Measurements from ENCODE around the gene FXN. TPM values are rescaled to one million over a fixed set of nuclear protein-coding genes. Genes with fewer than 3 reads are reported as not detected.

The FXN gene
- total RNA-seq, 1 donor: 8.7 TPM

DNA sequence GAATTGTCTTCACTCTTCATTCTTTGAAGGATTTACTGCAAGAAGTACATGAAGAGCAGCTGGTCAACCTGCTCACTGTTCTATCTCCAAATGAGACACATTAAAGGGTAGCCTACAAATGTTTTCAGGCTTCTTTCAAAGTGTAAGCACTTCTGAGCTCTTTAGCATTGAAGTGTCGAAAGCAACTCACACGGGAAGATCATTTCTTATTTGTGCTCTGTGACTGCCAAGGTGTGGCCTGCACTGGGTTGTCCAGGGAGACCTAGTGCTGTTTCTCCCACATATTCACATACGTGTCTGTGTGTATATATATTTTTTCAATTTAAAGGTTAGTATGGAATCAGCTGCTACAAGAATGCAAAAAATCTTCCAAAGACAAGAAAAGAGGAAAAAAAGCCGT, 37.6 kb downstream of the FXN start:
- TF ChIP-seq, protein P1, sequence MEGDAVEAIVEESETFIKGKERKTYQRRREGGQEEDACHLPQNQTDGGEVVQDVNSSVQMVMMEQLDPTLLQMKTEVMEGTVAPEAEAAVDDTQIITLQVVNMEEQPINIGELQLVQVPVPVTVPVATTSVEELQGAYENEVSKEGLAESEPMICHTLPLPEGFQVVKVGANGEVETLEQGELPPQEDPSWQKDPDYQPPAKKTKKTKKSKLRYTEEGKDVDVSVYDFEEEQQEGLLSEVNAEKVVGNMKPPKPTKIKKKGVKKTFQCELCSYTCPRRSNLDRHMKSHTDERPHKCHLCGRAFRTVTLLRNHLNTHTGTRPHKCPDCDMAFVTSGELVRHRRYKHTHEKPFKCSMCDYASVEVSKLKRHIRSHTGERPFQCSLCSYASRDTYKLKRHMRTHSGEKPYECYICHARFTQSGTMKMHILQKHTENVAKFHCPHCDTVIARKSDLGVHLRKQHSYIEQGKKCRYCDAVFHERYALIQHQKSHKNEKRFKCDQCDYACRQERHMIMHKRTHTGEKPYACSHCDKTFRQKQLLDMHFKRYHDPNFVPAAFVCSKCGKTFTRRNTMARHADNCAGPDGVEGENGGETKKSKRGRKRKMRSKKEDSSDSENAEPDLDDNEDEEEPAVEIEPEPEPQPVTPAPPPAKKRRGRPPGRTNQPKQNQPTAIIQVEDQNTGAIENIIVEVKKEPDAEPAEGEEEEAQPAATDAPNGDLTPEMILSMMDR (IDR thresholded peaks at IDR 0.05; ENCODE audit: insufficient read depth, low read length): no peak

DNA sequence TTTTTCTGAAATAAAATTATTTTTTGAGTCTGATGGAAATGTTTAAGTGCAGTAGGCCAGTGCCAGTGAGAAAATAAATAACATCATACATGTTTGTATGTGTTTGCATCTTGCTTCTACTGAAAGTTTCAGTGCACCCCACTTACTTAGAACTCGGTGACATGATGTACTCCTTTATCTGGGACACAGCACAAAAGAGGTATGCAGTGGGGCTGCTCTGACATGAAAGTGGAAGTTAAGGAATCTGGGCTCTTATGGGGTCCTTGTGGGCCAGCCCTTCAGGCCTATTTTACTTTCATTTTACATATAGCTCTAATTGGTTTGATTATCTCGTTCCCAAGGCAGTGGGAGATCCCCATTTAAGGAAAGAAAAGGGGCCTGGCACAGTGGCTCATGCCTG, 39.2 kb downstream of the FXN start:
- TF ChIP-seq, protein P1 (IDR thresholded peaks at IDR 0.05; ENCODE audit: insufficient read depth, low read length): no peak
- no peak for DNase-seq (ENCODE audit: low read depth)
- H3K4me3 ChIP-seq (ENCODE audit: low read depth, low read length): no peak overlapping the region

More for the DNA sequence above, 37.6 kb downstream of the FXN start:
- no peak overlapping the region for H3K4me3 ChIP-seq (ENCODE audit: low read depth, low read length)
- DNase-seq (ENCODE audit: low read depth): no peak

DNA sequence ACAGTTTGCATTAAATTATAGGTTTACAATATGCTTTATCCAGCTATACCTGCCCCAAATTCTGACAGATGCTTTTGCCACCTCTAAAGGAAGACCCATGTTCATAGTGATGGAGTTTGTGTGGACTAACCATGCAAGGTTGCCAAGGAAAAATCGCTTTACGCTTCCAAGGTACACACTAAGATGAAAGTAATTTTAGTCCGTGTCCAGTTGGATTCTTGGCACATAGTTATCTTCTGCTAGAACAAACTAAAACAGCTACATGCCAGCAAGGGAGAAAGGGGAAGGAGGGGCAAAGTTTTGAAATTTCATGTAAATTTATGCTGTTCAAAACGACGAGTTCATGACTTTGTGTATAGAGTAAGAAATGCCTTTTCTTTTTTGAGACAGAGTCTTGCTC, 41.0 kb downstream of the FXN start:
- DNase-seq (ENCODE audit: low read depth): peak; percentile 84
- TF ChIP-seq, protein P1 (IDR thresholded peaks at IDR 0.05; ENCODE audit: insufficient read depth, low read length): no peak
- no peak overlapping the region for H3K4me3 ChIP-seq (ENCODE audit: low read depth, low read length)

DNA sequence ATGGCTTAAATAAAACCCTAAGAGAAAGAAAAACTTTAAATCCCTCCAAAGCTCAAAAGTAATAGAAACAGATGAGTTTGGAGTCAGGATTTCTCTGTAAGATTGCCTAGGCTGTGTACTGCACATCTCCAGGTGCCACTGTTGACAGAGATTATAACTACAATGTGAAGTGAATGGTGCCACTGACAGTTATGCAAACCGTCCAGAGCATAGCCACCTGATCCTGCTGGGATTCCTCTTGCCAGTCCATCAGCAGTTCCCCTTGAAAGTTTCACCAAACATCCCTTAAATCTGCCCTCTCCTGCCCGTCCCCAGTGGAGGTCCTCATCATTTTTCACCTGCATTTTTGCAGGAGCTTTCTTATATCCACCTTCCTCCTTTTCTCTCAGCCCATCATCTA, 42.5 kb downstream of the FXN start:
- no peak overlapping the region for H3K4me3 ChIP-seq (ENCODE audit: low read depth, low read length)
- TF ChIP-seq, protein P1 (IDR thresholded peaks at IDR 0.05; ENCODE audit: insufficient read depth, low read length): no peak
- DNase-seq (ENCODE audit: low read depth): no peak

DNA sequence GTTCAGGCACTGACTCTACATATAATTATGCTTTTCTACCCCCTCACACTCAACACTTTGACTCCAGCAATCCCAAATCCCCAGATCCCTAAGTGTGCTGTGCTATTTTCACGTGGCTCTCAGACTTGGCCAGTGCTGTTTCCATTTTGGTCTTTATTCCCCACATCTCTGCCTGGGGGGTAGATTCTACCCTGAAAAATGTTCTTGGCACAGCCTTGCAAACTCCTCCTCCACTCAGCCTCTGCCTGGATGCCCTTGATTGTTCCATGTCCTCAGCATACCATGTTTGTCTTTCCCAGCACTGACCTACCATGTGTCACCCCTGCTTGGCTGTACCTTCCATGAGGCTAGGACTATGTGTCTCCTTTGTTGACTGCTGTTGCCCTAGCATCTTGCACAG, 43.0 kb downstream of the FXN start:
- TF ChIP-seq, protein P1 (IDR thresholded peaks at IDR 0.05; ENCODE audit: insufficient read depth, low read length): no peak
- DNase-seq (ENCODE audit: low read depth): peak; percentile 91
- no peak overlapping the region for H3K4me3 ChIP-seq (ENCODE audit: low read depth, low read length)

DNA sequence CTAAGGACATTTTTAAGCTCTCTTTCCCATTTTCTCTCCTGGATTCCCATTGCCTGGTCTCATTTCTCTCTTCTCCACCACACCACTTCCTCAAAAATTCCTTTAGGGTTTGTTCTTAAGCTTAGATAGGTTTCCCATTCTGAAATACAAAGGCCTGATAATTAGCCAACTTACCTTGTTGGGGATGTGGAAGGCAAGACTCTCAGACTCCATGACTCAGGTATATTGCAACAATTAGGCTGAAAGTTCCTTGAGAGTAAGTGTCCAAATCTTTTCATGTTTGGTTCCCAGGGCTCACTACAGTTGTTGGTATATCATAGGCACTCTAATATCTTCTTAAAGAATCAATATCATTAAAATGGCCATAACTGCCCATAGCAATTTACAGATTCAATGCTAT, 43.6 kb downstream of the FXN start:
- no peak for DNase-seq (ENCODE audit: low read depth)
- TF ChIP-seq, protein P1 (IDR thresholded peaks at IDR 0.05; ENCODE audit: insufficient read depth, low read length): no peak

DNA sequence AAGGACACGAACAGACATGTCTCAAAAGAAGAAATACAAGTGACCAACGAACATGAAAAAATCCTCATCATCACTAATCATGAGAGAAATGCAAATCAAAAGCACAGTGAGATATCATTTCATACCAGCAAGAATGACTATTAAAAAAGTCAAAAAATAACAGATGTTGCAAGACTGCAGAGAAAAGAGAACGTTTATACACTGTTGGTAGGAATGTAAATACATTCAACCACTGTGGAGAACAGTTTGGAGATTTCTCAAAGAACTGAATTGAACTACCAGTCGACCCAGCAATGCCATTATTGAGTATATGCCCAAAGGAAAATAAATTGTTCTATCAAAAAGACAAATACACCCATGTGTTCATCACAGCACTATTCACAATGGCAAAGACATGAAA, 45.7 kb downstream of the FXN start:
- H3K4me3 ChIP-seq (ENCODE audit: low read depth, low read length): no peak overlapping the region
- no peak for DNase-seq (ENCODE audit: low read depth)
- TF ChIP-seq, protein P1 (IDR thresholded peaks at IDR 0.05; ENCODE audit: insufficient read depth, low read length): no peak

More for the DNA sequence above, 43.6 kb downstream of the FXN start:
- no peak overlapping the region for H3K4me3 ChIP-seq (ENCODE audit: low read depth, low read length)

All from fibroblast of the aortic adventitia (primary cell).